ENCODE measurements around the gene ACVR2A.
A peak's percentile ranks its signal among the peaks of the same experiment; 100 is the strongest.

The ACVR2A gene

GRCh38 chr2:147844697-147845410 is at the start of gene ACVR2A:
ACVR2A (plus strand) TSS chr2:147845029; CDS start chr2:147845153, 124 bp downstream.
- DNase-seq (ENCODE audit: low spot score): no peak

DNA sequence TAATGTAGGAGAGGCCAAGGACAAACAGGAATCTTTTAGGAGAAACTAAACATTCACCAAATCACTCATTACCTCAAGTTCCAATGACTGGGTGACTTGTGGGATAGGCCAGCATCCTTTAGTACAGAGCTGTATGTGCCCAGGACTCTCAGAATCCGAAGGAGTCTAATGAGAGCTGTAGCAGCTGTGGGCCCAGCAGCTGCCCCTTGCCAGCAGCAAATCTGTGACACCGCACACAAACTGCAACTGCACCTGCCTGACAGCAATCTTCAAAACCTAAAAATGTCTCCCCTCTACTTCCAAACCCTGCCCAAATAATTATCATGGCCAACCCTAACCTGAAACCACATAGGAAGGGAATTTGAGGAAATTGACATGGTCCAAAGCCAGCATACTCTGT is 44.5 kb upstream of the ACVR2A start:
- DNase-seq (ENCODE audit: low spot score): no peak

- DNase-seq (ENCODE audit: low spot score): no peak
Observed at GRCh38 chr2:147806846-147807245, 38.0 kb upstream of the ACVR2A start.

DNA sequence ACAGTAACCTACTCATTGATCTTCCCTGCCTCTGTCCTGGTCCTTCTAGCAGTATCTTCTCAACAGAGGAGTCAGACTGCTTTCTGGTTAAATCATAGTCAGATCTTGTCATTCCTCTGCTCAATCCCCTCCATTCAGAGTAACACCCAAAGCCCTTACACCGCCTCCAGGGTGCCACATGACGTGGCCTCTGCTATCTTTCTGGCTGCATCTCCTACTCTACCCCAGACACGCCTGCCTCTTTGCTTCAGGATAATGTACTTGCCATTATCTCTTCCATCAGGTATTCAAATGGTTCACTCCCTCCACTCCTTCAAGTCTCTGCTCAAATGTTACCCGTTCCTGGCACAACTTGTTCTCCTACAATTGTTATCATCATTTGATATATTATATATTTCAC is 36.3 kb upstream of the ACVR2A start:
- DNase-seq (ENCODE audit: low spot score): no peak

DNA sequence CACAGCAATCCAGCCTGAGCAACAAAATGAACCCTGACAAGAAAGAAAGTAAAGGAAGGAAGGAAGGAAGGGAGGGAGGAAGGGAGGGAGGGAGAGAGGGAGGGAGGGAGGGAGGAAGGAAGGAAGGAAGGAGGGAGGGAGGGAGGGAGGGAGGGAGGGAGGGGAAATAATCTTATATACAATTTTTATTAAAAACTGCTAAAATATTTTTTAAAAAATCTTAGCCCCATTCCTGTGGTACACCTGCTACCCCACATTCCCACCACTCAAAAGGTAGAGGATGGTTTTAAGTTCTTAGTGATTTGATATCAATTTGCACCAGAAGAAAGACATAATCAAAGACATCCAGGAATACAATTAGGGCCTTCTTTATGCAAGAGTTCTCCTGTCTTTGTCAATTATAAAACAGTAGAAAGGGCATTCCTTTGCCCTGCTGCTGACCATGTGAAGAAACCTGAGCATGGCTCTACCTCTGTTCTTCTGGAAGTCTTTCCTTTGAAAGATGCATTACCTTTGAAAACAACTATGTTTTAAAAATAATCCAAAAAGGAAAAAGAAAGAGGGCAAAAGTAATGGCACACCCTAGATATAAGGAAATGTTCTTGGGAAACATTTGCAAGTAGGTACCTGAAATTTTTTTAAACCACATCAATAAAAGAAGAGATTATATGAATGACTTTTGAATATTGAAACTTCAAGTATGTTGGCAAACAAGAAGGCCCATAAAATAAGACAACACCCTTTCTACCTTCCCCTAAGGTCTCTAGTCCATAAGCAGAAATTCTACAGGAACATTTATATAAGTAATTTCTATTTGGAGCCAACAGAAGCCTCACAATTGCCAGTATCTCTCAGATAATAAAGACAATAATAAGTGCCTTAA is 33.7 kb upstream of the ACVR2A start:
- DNase-seq (ENCODE audit: low spot score): no peak

DNA sequence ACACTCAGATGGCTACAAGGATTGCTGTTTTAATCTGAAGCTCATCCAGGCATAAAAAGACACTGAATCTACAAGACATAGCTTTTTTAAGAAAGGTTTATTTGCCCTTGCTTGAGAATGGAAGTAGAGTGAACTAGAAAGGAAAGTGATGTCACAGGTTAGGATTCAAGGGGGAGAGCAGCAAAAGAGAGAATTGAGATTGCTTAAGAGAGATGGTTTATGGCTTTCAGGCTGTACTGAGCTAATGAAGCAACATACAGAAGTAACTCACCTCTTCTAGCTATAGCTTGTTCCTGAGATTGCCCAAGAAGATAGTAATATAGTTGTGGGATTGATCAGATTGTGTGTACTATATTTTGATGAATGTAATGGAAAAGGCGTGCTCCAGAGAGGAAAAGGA is 26.1 kb upstream of the ACVR2A start:
- DNase-seq (ENCODE audit: low spot score): no peak

DNA sequence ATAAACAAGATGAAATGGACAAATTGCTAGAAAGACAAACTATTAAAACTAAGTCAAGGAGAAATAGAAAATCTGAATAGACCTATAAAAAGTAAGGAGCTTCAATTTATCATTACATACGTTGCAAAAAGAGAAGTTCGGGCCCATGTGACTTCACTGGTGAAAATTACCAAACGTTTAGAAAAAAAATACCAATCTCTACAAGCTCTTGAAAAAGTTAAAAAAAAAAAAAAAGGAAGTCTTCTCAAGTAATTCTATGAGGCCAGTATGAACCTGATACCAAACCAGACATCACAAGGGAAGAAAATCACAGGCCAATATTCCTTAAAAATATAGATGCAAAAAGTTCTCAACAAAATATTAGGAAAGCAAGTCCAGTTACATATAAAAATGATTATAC is 20.2 kb upstream of the ACVR2A start:
- no peak for DNase-seq (ENCODE audit: low spot score)

- DNase-seq (ENCODE audit: low spot score): no peak
Observed at GRCh38 chr2:147826278-147827087, 18.3 kb upstream of the ACVR2A start.

- DNase-seq (ENCODE audit: low spot score): no peak
Observed at GRCh38 chr2:147827088-147827375, 17.8 kb upstream of the ACVR2A start.

- peak; percentile 15 for DNase-seq (ENCODE audit: low spot score)
Observed at GRCh38 chr2:147829106-147829505, 15.7 kb upstream of the ACVR2A start.

GRCh38 chr2:147836099-147836498 is 8.7 kb upstream of the ACVR2A start:
- no peak for DNase-seq (ENCODE audit: low spot score)

GRCh38 chr2:147843391-147843863 is 1.4 kb upstream of the ACVR2A start:
- no peak for DNase-seq (ENCODE audit: low spot score)

- peak; percentile 43 for DNase-seq (ENCODE audit: low spot score)
Observed at GRCh38 chr2:147843864-147844696, 749 bp upstream of the ACVR2A start.

DNA sequence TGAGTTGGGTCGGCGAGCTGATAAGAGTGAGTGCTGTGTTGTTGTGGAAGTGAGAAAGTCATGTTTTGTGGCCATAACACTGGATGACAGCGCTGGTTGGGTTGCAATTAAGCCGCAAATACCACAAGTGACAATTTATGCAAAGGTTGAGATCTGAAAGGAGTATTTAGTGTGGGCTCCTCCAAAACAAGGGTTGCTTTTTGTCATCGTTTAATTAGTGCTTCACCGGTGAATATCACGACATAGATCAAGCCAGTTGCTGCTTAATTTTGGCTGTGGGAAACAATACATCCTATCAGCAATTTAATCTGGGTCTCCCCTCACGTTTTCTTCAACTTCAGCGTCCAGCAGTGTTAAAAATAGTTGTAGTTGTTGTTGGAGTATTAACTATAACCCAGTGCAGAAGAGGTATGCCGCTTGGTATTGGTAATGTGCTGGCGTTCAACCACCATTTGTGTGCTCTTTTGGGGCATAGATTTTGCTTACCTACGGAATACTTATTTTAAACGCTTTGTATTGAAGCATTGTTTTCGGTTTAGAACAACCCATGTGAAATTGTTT is 662 bp downstream of the ACVR2A start:
- no peak for DNase-seq (ENCODE audit: low spot score)

DNA sequence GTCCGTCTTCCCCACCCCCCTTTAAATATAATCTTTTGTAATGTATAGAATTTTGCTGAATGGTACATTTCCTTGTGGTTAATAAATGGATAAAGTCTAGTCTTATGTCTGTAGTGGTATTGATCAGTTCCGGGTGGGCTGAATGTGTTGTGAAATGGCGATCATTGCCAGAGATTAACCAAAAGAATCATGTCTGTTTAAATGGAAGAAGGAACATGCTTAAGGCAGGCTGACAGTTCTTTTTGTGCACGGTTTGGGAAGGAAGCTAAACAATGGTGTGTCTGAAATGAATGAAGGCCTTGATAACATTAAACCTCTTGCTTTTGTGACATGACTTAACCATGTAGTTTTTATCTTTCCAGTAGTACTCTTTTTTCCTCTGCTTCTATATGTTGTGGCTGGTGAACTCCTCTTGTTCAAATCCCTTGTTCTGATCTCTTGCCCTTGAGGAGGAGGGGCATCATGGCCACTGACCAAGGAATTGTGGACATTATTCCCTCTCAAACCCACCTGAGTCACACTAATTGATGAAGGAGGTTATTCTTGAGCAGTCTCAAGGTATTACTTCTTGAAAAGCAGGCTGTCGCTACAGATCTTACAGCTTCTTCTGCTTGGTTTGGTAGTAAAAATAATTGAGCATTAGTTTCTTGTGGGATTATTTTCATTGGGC is 1.7 kb downstream of the ACVR2A start:
- no peak for DNase-seq (ENCODE audit: low spot score)

DNA sequence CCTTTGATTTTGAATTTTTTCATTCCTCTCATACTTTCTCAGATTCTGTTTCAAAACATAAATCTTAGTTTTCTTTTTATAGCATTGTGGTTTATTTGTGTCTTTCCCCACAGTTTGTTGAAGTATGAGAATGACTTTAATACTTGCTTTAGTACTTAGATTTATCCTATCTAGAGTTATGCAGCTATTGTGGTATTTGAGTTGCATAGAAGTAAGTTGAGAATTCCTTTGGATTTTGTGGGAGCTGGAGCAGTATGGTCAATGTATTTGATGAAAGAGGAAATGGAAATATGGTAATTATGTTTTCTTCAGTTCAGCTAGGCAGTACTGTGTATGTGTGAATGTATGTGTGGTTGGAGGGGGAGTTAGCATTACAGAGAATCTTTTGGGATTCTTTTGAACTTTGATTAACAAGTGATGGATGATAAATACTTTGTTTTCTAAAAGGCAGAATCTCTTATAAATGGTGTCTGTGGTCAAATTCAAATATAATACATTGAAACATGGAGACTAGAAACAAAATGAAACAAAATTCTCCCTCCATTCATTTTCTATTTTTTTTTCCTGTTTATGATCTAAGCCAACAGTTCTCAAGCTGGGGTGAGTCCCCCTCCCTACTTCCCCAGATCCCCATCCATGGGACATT is 3.0 kb downstream of the ACVR2A start:
- no peak for DNase-seq (ENCODE audit: low spot score)

- no peak for DNase-seq (ENCODE audit: low spot score)
Observed at GRCh38 chr2:147850838-147851237, 6.0 kb downstream of the ACVR2A start.

DNA sequence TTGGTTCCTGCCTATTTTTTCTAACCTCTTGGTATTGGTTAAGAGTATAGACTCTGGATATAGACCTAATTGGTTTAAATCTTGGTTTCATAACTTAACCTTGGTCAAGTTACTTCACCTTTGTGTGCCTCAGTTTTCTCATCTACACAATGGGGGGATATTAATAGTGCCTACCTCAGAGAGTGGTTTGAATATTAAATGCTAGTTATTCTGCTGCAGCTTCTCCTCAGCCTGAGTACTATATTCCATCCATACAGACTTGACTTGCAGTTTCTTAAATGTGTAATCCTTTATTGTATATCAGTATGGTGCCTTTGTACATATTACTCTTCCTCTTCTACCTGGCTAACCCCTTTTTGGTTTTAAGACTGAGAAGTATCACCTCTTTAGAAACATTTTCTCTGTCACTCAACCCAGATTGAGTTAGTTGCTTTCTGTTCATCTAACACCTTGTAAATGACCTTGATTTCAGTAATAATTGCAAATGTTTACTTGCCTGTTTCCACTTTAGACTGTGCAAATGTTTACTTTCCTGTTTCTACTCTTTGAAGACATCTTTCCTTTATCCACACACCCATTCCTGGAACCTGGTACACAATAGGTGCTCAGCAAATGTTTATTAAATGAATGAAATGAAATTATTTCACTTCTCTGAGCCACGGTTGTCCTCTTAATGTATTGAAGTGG is 6.6 kb downstream of the ACVR2A start:
- no peak for DNase-seq (ENCODE audit: low spot score)

DNA sequence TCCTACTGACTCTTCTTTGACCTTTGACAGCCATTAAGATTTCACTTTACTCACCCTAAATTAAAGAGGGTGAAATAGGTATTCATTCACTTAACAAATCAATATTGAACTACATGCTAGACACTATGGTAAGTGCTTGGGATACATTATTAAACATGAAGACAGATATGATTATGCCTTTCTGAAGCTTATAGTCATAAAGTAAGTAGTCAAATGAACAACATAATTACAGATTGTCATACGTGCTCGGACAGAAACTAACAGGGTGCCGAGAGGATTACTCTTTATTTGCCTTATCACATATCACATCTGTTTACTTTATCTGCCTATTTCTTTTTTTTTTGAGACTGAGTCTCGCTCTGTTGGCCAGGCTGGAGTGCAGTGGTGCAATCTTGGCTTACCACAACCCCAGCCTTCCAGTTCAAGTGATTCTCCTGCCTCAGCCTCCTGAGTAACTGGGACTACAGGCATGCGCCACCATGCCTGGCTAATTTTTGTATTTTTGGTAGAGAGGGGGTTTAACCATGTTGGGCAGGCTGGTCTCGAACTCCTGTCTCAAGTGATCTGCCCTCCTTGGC is 9.8 kb downstream of the ACVR2A start:
- DNase-seq (ENCODE audit: low spot score): no peak
